ENCODE results near the gene ITK. TPM values are rescaled to one million over a fixed set of nuclear protein-coding genes. Genes with fewer than 3 reads are reported as not detected.
A peak's percentile ranks its signal among the peaks of the same experiment; 100 is the strongest.

ITK gene
- total RNA-seq, 2 donors from 2014 or later: 0.33 to 0.90 TPM

DNA sequence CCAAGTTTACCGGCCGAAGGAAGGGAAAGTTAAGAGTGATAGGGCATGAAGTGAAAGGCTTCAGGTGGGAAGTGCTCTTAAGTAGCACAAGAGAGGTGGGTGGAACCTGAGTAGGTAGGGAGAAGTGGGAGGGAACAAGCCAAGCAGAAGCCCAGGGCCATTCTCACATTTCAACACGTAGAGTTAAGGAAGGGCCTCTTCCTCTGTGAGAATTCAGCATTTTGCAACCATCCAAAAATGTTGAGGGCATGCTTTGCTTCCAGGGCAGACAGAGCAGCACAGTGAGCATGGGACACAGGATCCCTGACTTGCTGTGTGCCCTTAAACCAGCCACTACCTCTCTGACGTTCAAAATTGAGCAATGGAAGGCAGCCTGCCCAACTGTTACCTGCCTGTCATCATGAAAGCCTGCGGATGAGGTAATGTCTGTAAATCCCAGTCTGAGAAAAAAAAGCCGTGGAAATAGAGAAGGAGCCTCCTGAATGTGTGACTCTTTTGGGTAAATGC, 88.6 kb downstream of the ITK start:
- H3K27ac ChIP-seq: peak overlapping the region; percentile 66 to 87
- no peaks in the 10 kb centered on the region for H3K36me3 ChIP-seq
- no peaks in the 10 kb centered on the region for H3K9me3 ChIP-seq
- no peak for DNase-seq (ENCODE audit: low spot score)
- H3K4me1 ChIP-seq: peaks cover 0 to 34% of the 10 kb centered on the region in 2 donors
- no peaks in the 10 kb centered on the region for H3K27me3 ChIP-seq
- TF ChIP-seq, protein P1, sequence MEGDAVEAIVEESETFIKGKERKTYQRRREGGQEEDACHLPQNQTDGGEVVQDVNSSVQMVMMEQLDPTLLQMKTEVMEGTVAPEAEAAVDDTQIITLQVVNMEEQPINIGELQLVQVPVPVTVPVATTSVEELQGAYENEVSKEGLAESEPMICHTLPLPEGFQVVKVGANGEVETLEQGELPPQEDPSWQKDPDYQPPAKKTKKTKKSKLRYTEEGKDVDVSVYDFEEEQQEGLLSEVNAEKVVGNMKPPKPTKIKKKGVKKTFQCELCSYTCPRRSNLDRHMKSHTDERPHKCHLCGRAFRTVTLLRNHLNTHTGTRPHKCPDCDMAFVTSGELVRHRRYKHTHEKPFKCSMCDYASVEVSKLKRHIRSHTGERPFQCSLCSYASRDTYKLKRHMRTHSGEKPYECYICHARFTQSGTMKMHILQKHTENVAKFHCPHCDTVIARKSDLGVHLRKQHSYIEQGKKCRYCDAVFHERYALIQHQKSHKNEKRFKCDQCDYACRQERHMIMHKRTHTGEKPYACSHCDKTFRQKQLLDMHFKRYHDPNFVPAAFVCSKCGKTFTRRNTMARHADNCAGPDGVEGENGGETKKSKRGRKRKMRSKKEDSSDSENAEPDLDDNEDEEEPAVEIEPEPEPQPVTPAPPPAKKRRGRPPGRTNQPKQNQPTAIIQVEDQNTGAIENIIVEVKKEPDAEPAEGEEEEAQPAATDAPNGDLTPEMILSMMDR (IDR thresholded peaks at IDR 0.05): no peak
- no peak overlapping the region for H3K4me3 ChIP-seq

DNA sequence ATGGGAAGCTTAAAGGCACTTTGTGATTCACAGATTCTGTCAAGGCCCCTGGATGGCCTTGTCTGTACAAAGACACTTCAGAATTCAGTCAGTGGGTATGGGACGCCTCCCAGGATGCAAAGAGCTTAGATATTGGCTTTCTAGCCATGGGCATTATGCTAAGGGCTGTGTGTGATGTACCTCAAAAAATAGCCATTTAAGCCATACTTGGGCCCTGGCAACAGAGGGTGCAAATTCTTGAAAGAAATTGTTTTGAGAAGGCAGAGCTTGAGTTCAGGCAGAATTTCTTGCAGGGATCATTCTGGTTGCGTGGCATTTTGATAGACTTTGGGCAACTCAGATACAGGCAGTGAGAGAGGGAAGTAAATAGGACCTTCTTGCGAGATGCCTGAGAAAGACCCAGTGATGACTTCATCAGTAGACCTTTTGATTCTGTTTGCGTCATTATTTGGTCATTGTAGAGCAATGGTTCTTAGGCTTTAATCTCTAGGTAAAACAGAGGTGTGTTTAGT, 89.2 kb downstream of the ITK start:
- peaks cover 0 to 34% of the 10 kb centered on the region in 2 donors for H3K4me1 ChIP-seq

GRCh38 chr5:157270771-157271170, 90.1 kb downstream of the ITK start:
- H3K4me1 ChIP-seq: peaks cover 0 to 29% of the 10 kb centered on the region in 2 donors
- H3K4me3 ChIP-seq: no peak overlapping the region
- H3K36me3 ChIP-seq: no peaks in the 10 kb centered on the region
- peak overlapping the region in 1 of 2 donors; percentile 87 for H3K27ac ChIP-seq
- H3K9me3 ChIP-seq: no peaks in the 10 kb centered on the region
- TF ChIP-seq, protein P1 (IDR thresholded peaks at IDR 0.05): no peak
- H3K27me3 ChIP-seq: no peaks in the 10 kb centered on the region
- no peak for DNase-seq (ENCODE audit: low spot score)

More for the DNA sequence above, 89.2 kb downstream of the ITK start:
- Histone ChIP-seq H3K27me3 (no peaks in the 10 kb centered on the region), H3K36me3 (no peaks in the 10 kb centered on the region), H3K4me3 (no peak overlapping the region), H3K27ac (peak overlapping the region in 1 of 2 donors; percentile 87), H3K9me3 (no peaks in the 10 kb centered on the region)
- DNase-seq (ENCODE audit: low spot score): no peak
- TF ChIP-seq, protein P1 (IDR thresholded peaks at IDR 0.05): no peak

DNA sequence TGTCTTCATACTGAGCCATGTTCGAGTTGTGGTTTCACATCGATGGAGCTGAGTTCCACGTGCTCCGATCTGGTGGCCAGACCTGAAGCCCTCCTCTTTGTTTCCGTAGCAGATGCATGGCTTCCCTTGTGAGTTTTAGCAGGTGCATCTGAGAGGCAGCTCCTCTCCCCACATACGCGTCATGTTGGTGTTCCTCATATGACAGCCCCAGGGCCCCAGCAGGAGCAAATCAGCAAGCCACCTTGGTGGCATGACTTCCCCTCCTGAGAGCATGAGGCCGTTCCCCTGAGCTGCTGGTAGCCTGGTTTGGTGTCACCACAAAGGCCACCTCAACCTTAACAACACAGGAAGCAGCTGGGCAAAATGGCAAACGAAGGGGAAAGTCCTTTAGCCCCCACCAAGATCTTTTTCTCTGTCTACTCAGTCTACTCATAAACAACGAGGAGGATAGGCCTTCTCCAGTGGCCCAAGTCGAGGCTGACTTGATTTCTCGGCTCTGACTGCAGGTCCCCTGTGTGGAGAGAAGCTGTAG, 91.2 kb downstream of the ITK start:
- DNase-seq (ENCODE audit: low spot score): no peak
- Histone ChIP-seq H3K4me3 (no peak overlapping the region), H3K4me1 (peaks cover 0 to 24% of the 10 kb centered on the region in 2 donors)

DNA sequence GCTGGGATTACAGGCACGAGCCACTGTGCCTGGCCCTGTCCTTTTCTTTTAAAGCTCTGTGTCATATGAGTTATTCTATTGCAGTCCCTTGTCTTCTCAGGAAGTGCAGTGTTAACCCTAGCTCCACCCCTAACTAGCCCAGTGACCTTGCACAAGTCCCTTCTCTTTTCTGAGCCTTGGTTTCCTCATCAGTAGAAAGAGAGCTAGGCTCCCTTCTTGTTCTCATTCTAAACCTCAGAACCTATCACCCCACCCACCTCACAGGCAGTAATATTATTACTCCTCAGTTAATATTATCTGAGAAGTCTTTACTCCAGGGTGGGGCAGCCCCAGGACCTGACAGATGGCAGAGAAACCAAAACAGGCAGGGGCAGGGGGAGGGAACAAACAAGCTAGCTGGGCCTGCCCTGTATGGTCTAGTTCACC, 92.5 kb downstream of the ITK start:
- H3K27ac ChIP-seq: no peak overlapping the region

More for the DNA sequence above, 91.2 kb downstream of the ITK start:
- H3K36me3 ChIP-seq: no peaks in the 10 kb centered on the region
- H3K27ac ChIP-seq: peak overlapping the region in 1 of 2 donors; percentile 22
- no peaks in the 10 kb centered on the region for H3K9me3 ChIP-seq
- TF ChIP-seq, protein P1 (IDR thresholded peaks at IDR 0.05): no peak
- no peaks in the 10 kb centered on the region for H3K27me3 ChIP-seq

More for the DNA sequence above, 92.5 kb downstream of the ITK start:
- TF ChIP-seq, protein P1 (IDR thresholded peaks at IDR 0.05): no peak
- peaks cover 0 to 12% of the 10 kb centered on the region in 2 donors for H3K4me1 ChIP-seq
- H3K4me3 ChIP-seq: no peak overlapping the region
- no peak for DNase-seq (ENCODE audit: low spot score)
- no peaks in the 10 kb centered on the region for H3K36me3 ChIP-seq
- no peaks in the 10 kb centered on the region for H3K9me3 ChIP-seq
- no peaks in the 10 kb centered on the region for H3K27me3 ChIP-seq
